Activated naive CD8-positive, alpha-beta T cell treated with anti-CD3 and anti-CD28 coated beads for 36 hours (primary cell): ENCODE measurements around the gene TEDC1. TPM values are rescaled to one million over a fixed set of nuclear protein-coding genes. Genes with fewer than 3 reads are reported as not detected.

Experiments
- DNase-seq: peaks from one replicate; pipeline ENCODE4 v3.0.0; 2021
- H3K27ac Mint-ChIP-seq: one replicate; pipeline ENCODE4 v1.8.0; 2022; ENCODE audit warnings: mild to moderate bottlenecking, moderate library complexity, mixed read lengths
- H3K27me3 Mint-ChIP-seq: one replicate; pipeline ENCODE4 v1.8.0; 2022; ENCODE audit warnings: mild to moderate bottlenecking, mixed read lengths
- H3K36me3 Mint-ChIP-seq: one replicate; pipeline ENCODE4 v1.8.0; 2021; ENCODE audit warnings: mild to moderate bottlenecking, mixed read lengths
- H3K4me1 Mint-ChIP-seq: one replicate; pipeline ENCODE4 v1.8.0; 2021; ENCODE audit warnings: mixed read lengths
- H3K4me3 Mint-ChIP-seq: one replicate; pipeline ENCODE4 v1.8.0; 2022; ENCODE audit warnings: mild to moderate bottlenecking, moderate library complexity, mixed read lengths
- H3K9me3 Mint-ChIP-seq: one replicate; pipeline ENCODE4 v1.8.0; 2022; ENCODE audit warnings: mixed read lengths
- total RNA-seq, 2 experiments: library from RNA; stranded (reverse); gene quantifications; one replicate each; pipeline ENCODE4 v1.2.3, GENCODE V29; 2021

Gene TEDC1
- total RNA-seq, 2 experiments from 2014 or later = 33.6 to 34.9 TPM

- Mint-ChIP-seq H3K4me1 (peaks cover 19% of the 10 kb centered on the region), H3K9me3 (peaks cover 7% of the 10 kb centered on the region), H3K27me3 (peaks cover 23% of the 10 kb centered on the region), H3K27ac (peak overlapping the region; percentile 80), H3K4me3 (peak overlapping the region; percentile 86), H3K36me3 (peaks cover 24% of the 10 kb centered on the region)
- DNase-seq = peak; percentile 87
These were observed 37.0 kb downstream of the TEDC1 start for GRCh38 chr14:105527826-105528585.

GRCh38 chr14:105528586-105529318 lies 37.7 kb downstream of the TEDC1 start:
- peak; percentile 68 for DNase-seq
- H3K36me3 Mint-ChIP-seq = peaks cover 25% of the 10 kb centered on the region
- peak overlapping the region; percentile 86 for H3K4me3 Mint-ChIP-seq
- H3K4me1 Mint-ChIP-seq = peaks cover 19% of the 10 kb centered on the region
- peaks cover 7% of the 10 kb centered on the region for H3K9me3 Mint-ChIP-seq
- H3K27me3 Mint-ChIP-seq = peaks cover 19% of the 10 kb centered on the region
- H3K27ac Mint-ChIP-seq = peak overlapping the region; percentile 93

- Mint-ChIP-seq H3K4me1 (peaks cover 19% of the 10 kb centered on the region), H3K27me3 (peaks cover 17% of the 10 kb centered on the region), H3K4me3 (peak overlapping the region; percentile 83), H3K9me3 (peaks cover 6% of the 10 kb centered on the region), H3K27ac (peak overlapping the region; percentile 93), H3K36me3 (peaks cover 25% of the 10 kb centered on the region)
- no peak for DNase-seq
These were observed 38.2 kb downstream of the TEDC1 start for GRCh38 chr14:105529319-105529568.

- H3K36me3 Mint-ChIP-seq = peaks cover 23% of the 10 kb centered on the region
- DNase-seq = peak; percentile 72
- H3K9me3 Mint-ChIP-seq = peaks cover 2% of the 10 kb centered on the region
- peak overlapping the region; percentile 93 for H3K27ac Mint-ChIP-seq
- peaks cover 12% of the 10 kb centered on the region for H3K27me3 Mint-ChIP-seq
- peaks cover 19% of the 10 kb centered on the region for H3K4me1 Mint-ChIP-seq
- H3K4me3 Mint-ChIP-seq = peak overlapping the region; percentile 83
These were observed 38.7 kb downstream of the TEDC1 start for GRCh38 chr14:105529569-105530284.

- Mint-ChIP-seq H3K4me3 (peak overlapping the region; percentile 81), H3K4me1 (peaks cover 19% of the 10 kb centered on the region), H3K36me3 (peaks cover 21% of the 10 kb centered on the region), H3K27me3 (peaks cover 10% of the 10 kb centered on the region), H3K9me3 (no peaks in the 10 kb centered on the region), H3K27ac (peak overlapping the region; percentile 81)
- no peak for DNase-seq
These were observed 39.4 kb downstream of the TEDC1 start for GRCh38 chr14:105530285-105531087.

- DNase-seq = no peak
- Mint-ChIP-seq H3K9me3 (no peaks in the 10 kb centered on the region), H3K36me3 (peaks cover 17% of the 10 kb centered on the region), H3K27ac (no peak overlapping the region), H3K27me3 (peaks cover 10% of the 10 kb centered on the region), H3K4me3 (peak overlapping the region; percentile 81), H3K4me1 (peaks cover 19% of the 10 kb centered on the region)
These were observed 40.2 kb downstream of the TEDC1 start for GRCh38 chr14:105531088-105531893.

- peaks cover 19% of the 10 kb centered on the region for H3K4me1 Mint-ChIP-seq
- no peak for DNase-seq
- H3K36me3 Mint-ChIP-seq = peaks cover 16% of the 10 kb centered on the region
- no peak overlapping the region for H3K4me3 Mint-ChIP-seq
- H3K9me3 Mint-ChIP-seq = no peaks in the 10 kb centered on the region
- no peak overlapping the region for H3K27ac Mint-ChIP-seq
- H3K27me3 Mint-ChIP-seq = peaks cover 8% of the 10 kb centered on the region
These were observed 41.0 kb downstream of the TEDC1 start for GRCh38 chr14:105531894-105532623.

- H3K36me3 Mint-ChIP-seq = peaks cover 12% of the 10 kb centered on the region
- no peak for DNase-seq
- peak overlapping the region; percentile 17 for H3K27ac Mint-ChIP-seq
- H3K27me3 Mint-ChIP-seq = peaks cover under 1% of the 10 kb centered on the region
- no peaks in the 10 kb centered on the region for H3K9me3 Mint-ChIP-seq
- no peak overlapping the region for H3K4me3 Mint-ChIP-seq
- peaks cover 12% of the 10 kb centered on the region for H3K4me1 Mint-ChIP-seq
These were observed 41.7 kb downstream of the TEDC1 start for GRCh38 chr14:105532735-105533141.

- Mint-ChIP-seq H3K36me3 (peaks cover 12% of the 10 kb centered on the region), H3K4me1 (peaks cover 13% of the 10 kb centered on the region), H3K27ac (no peak overlapping the region), H3K9me3 (no peaks in the 10 kb centered on the region), H3K27me3 (peaks cover 4% of the 10 kb centered on the region), H3K4me3 (no peak overlapping the region)
- no peak for DNase-seq
These were observed 42.3 kb downstream of the TEDC1 start for GRCh38 chr14:105533391-105533790.

GRCh38 chr14:105533811-105534498 lies 42.9 kb downstream of the TEDC1 start:
- peaks cover 8% of the 10 kb centered on the region for H3K27me3 Mint-ChIP-seq
- DNase-seq = no peak
- no peaks in the 10 kb centered on the region for H3K9me3 Mint-ChIP-seq
- H3K4me3 Mint-ChIP-seq = no peak overlapping the region
- peak overlapping the region; percentile 48 for H3K27ac Mint-ChIP-seq
- H3K36me3 Mint-ChIP-seq = peaks cover 9% of the 10 kb centered on the region
- peaks cover 11% of the 10 kb centered on the region for H3K4me1 Mint-ChIP-seq

- Mint-ChIP-seq H3K36me3 (peaks cover 6% of the 10 kb centered on the region), H3K27me3 (peaks cover 12% of the 10 kb centered on the region), H3K4me3 (no peak overlapping the region), H3K9me3 (no peaks in the 10 kb centered on the region), H3K4me1 (peaks cover 11% of the 10 kb centered on the region), H3K27ac (no peak overlapping the region)
- no peak for DNase-seq
These were observed 43.5 kb downstream of the TEDC1 start for GRCh38 chr14:105534586-105534985.

GRCh38 chr14:105536051-105536450 lies 45.0 kb downstream of the TEDC1 start:
- no peaks in the 10 kb centered on the region for H3K9me3 Mint-ChIP-seq
- peaks cover 1% of the 10 kb centered on the region for H3K36me3 Mint-ChIP-seq
- no peak overlapping the region for H3K4me3 Mint-ChIP-seq
- peaks cover 5% of the 10 kb centered on the region for H3K4me1 Mint-ChIP-seq
- DNase-seq = no peak
- peaks cover 12% of the 10 kb centered on the region for H3K27me3 Mint-ChIP-seq
- no peak overlapping the region for H3K27ac Mint-ChIP-seq
